Measurements from ENCODE around the gene ELAC1. TPM values are rescaled to one million over a fixed set of nuclear protein-coding genes. Genes with fewer than 3 reads are reported as not detected.

Gene ELAC1
- total RNA-seq, 1 donor from 2014 or later, result 16.1 TPM

- Histone ChIP-seq H3F3A (ENCODE audit: low read depth) (peaks cover 3% of the 10 kb centered on the region), H3K4me2 (no peak overlapping the region), H3K4me3 (no peak overlapping the region), H3K79me2 (ENCODE audit: low read depth) (no peaks in the 10 kb centered on the region), H3K4me1 (peaks cover 4% of the 10 kb centered on the region), H3K9me3 (ENCODE audit: low read depth) (no peaks in the 10 kb centered on the region), H3K9ac (no peak overlapping the region), H3K27ac (no peak overlapping the region), H4K20me1 (ENCODE audit: low read depth) (no peaks in the 10 kb centered on the region), H3K27me3 (no peaks in the 10 kb centered on the region), H2AFZ (replicated peaks) (no peak overlapping the region), H3K36me3 (no peaks in the 10 kb centered on the region)
- H3K27me3 Mint-ChIP-seq (ENCODE audit: insufficient read depth, low read depth), result no peaks in the 10 kb centered on the region
- H3K9me3 Mint-ChIP-seq, result no peaks in the 10 kb centered on the region
- TF ChIP-seq, protein P1, sequence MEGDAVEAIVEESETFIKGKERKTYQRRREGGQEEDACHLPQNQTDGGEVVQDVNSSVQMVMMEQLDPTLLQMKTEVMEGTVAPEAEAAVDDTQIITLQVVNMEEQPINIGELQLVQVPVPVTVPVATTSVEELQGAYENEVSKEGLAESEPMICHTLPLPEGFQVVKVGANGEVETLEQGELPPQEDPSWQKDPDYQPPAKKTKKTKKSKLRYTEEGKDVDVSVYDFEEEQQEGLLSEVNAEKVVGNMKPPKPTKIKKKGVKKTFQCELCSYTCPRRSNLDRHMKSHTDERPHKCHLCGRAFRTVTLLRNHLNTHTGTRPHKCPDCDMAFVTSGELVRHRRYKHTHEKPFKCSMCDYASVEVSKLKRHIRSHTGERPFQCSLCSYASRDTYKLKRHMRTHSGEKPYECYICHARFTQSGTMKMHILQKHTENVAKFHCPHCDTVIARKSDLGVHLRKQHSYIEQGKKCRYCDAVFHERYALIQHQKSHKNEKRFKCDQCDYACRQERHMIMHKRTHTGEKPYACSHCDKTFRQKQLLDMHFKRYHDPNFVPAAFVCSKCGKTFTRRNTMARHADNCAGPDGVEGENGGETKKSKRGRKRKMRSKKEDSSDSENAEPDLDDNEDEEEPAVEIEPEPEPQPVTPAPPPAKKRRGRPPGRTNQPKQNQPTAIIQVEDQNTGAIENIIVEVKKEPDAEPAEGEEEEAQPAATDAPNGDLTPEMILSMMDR (IDR thresholded peaks at IDR 0.05), result no peak
- TF ChIP-seq EZH2 (IDR thresholded peaks at IDR 0.05) (no peak), EZH2phosphoT487 (IDR thresholded peaks at IDR 0.05) (no peak)
- no peaks in the 10 kb centered on the region for H3K4me1 Mint-ChIP-seq
- H3K4me3 Mint-ChIP-seq, result no peak overlapping the region
- no peaks in the 10 kb centered on the region for H3K36me3 Mint-ChIP-seq
- no peak overlapping the region for H3K27ac Mint-ChIP-seq
- no peak for DNase-seq (ENCODE audit: low spot score)
Measured at GRCh38 chr18:51009072-51009471, 41.2 kb downstream of the ELAC1 start.

- Histone ChIP-seq H3K79me2 (ENCODE audit: low read depth) (no peaks in the 10 kb centered on the region), H3K27me3 (no peaks in the 10 kb centered on the region), H3K4me1 (peaks cover 12% of the 10 kb centered on the region), H3K9ac (no peak overlapping the region), H3K9me3 (ENCODE audit: low read depth) (no peaks in the 10 kb centered on the region), H4K20me1 (ENCODE audit: low read depth) (peaks cover 7% of the 10 kb centered on the region), H3K4me2 (no peak overlapping the region), H3K4me3 (no peak overlapping the region), H3K36me3 (no peaks in the 10 kb centered on the region), H3K27ac (no peak overlapping the region), H2AFZ (replicated peaks) (no peak overlapping the region), H3F3A (ENCODE audit: low read depth) (peaks cover 8% of the 10 kb centered on the region)
- DNase-seq (ENCODE audit: low spot score), result no peak
- Mint-ChIP-seq H3K9me3 (no peaks in the 10 kb centered on the region), H3K4me1 (peaks cover 3% of the 10 kb centered on the region), H3K27ac (no peak overlapping the region), H3K27me3 (ENCODE audit: insufficient read depth, low read depth) (no peaks in the 10 kb centered on the region), H3K36me3 (no peaks in the 10 kb centered on the region), H3K4me3 (no peak overlapping the region)
- TF ChIP-seq EZH2phosphoT487 (IDR thresholded peaks at IDR 0.05), result no peak
- TF ChIP-seq, protein P1 (IDR thresholded peaks at IDR 0.05), result no peak
- no peak for TF ChIP-seq EZH2 (IDR thresholded peaks at IDR 0.05)
Measured at GRCh38 chr18:51010218-51010617, 42.4 kb downstream of the ELAC1 start.

- Histone ChIP-seq H3F3A (ENCODE audit: low read depth) (peaks cover 9% of the 10 kb centered on the region), H3K27ac (no peak overlapping the region), H3K9ac (no peak overlapping the region), H3K9me3 (ENCODE audit: low read depth) (no peaks in the 10 kb centered on the region), H3K4me2 (no peak overlapping the region), H2AFZ (replicated peaks) (no peak overlapping the region), H3K36me3 (no peaks in the 10 kb centered on the region), H3K27me3 (no peaks in the 10 kb centered on the region), H4K20me1 (ENCODE audit: low read depth) (peaks cover 9% of the 10 kb centered on the region), H3K4me1 (peaks cover 13% of the 10 kb centered on the region), H3K79me2 (ENCODE audit: low read depth) (no peaks in the 10 kb centered on the region), H3K4me3 (no peak overlapping the region)
- H3K27ac Mint-ChIP-seq, result no peak overlapping the region
- no peaks in the 10 kb centered on the region for H3K36me3 Mint-ChIP-seq
- no peaks in the 10 kb centered on the region for H3K27me3 Mint-ChIP-seq (ENCODE audit: insufficient read depth, low read depth)
- H3K9me3 Mint-ChIP-seq, result no peaks in the 10 kb centered on the region
- peaks cover 4% of the 10 kb centered on the region for H3K4me1 Mint-ChIP-seq
- DNase-seq (ENCODE audit: low spot score), result no peak
- no peak overlapping the region for H3K4me3 Mint-ChIP-seq
- TF ChIP-seq EZH2 (IDR thresholded peaks at IDR 0.05), result no peak
- TF ChIP-seq, protein P1 (IDR thresholded peaks at IDR 0.05), result no peak
- no peak for TF ChIP-seq EZH2phosphoT487 (IDR thresholded peaks at IDR 0.05)
Measured at GRCh38 chr18:51011709-51012108, 43.9 kb downstream of the ELAC1 start.
